Gastrocnemius medialis (tissue), 4 donors: ENCODE results near the gene UNK. TPM values are rescaled to one million over a fixed set of nuclear protein-coding genes. Genes with fewer than 3 reads are reported as not detected.
"Not testable (repeated sequence)": the region's sequence is repeated elsewhere in the genome, so short reads cannot be mapped to it uniquely, and the experiment has no call there.

Experiments used
- ATAC-seq, 2 donors: fragments of 150-250 bp; one replicate each; pipeline ENCODE4 v1.9.1; 2016
- DNase-seq, 2 donors: peaks; one replicate each; pipeline ENCODE4 v3.0.0-alpha.2; 2019
- H3K27ac ChIP-seq, 4 donors: fragments of 200-600 bp; sonication (generic); 1 replicate in 1 of 4; 2 replicates in 3 of 4; pipeline ENCODE4 v1.5.1; 2016 to 2018; ENCODE audit warnings: mild to moderate bottlenecking in 2 of 4, moderate library complexity in 1 of 4
- H3K27me3 ChIP-seq, 3 donors: fragments of 200-600 bp; sonication (generic) in 2 of 3; 1 replicate in 1 of 3; 2 replicates in 2 of 3; pipeline versions ENCODE4 v1.5.1 to v1.6.0; 2016 to 2019; ENCODE audit warnings: mild to moderate bottlenecking in 1 of 3, moderate library complexity in 1 of 3
- H3K36me3 ChIP-seq, 2 donors: fragments of 200-600 bp; sonication (generic) in 1 of 2; one replicate each; pipeline ENCODE4 v1.5.1; 2017 to 2018
- H3K4me1 ChIP-seq, 2 donors: fragments of 200-600 bp; sonication (generic) in 1 of 2; one replicate each; pipeline ENCODE4 v1.5.1; 2016 to 2017; ENCODE audit warnings: mild to moderate bottlenecking in 2 of 2
- H3K4me3 ChIP-seq, 4 donors: fragments of 200-600 bp; sonication (generic) in 3 of 4; 1 replicate in 1 of 4; 2 replicates in 3 of 4; pipeline ENCODE4 v1.5.1; 2016 to 2019; ENCODE audit warnings: mild to moderate bottlenecking in 2 of 4
- H3K9me3 ChIP-seq, 3 donors: fragments of 200-600 bp; sonication (generic) in 2 of 3; 1 replicate in 1 of 3; 2 replicates in 2 of 3; pipeline ENCODE4 v1.5.1; 2016 to 2019
- CTCF ChIP-seq, 5 experiments: fragments of 450-650 bp in 3 of 5; fragments of 200-600 bp in 2 of 5; sonication (generic) in 2 of 5; IDR thresholded peaks in 4 of 5; conservative IDR thresholded peaks in 1 of 5; 1 replicate in 4 of 5; 2 replicates in 1 of 5; pipeline ENCODE4 v1.5.1; 2016 to 2019; ENCODE audit warnings: antibody characterized with exemption in 5 of 5, mild to moderate bottlenecking in 3 of 5, moderate library complexity in 3 of 5
- POLR2A ChIP-seq, 2 donors: fragments of 450-650 bp; IDR thresholded peaks; one replicate each; pipeline ENCODE4 v1.6.1; 2017; ENCODE audit warnings: antibody characterized with exemption in 2 of 2, mild to moderate bottlenecking in 2 of 2, moderate library complexity in 2 of 2
- in situ Hi-C, 4 donors: fragments of 200-750 bp; cut with MboI; loops; one replicate each; pipeline versions ENCODE4 v1.15.0 to v1.8.0; 2017; ENCODE audit warnings: low sequenced_read_pairs in 4 of 4
- intact Hi-C: fragments of 100-400 bp; cut with DNase I; formaldehyde crosslinking; loops from one replicate; pipeline ENCODE4 v1.15.1; 2023; ENCODE audit warnings: low total_unique reads
- total RNA-seq, 4 donors: library from RNA; depleted of rRNA; stranded (reverse); fragments of >200 nt; gene quantifications; one replicate each; pipeline versions ENCODE4 v1.1.0 to v1.2.3, GENCODE V29; 2016

The UNK gene
- total RNA-seq, 4 donors from 2014 or later = 10.4 to 19.2 (median 13.1) TPM

- no peaks in the 10 kb centered on the region for H3K27me3 ChIP-seq
- no peaks in the 10 kb centered on the region for H3K36me3 ChIP-seq
- peaks cover 26 to 34% of the 10 kb centered on the region in 2 donors for H3K4me1 ChIP-seq
- no peaks in the 10 kb centered on the region for H3K9me3 ChIP-seq
- ATAC-seq = peak in 1 of 2 donors; percentile 22
- peak overlapping the region in 1 of 4 donors; percentile 14 for H3K4me3 ChIP-seq
- TF ChIP-seq POLR2A (IDR thresholded peaks at IDR 0.05) (no peak), CTCF (IDR thresholded peaks at IDR 0.05 in 4 of 5, conservative IDR thresholded peaks at IDR 0.05 in 1 of 5) (no peak)
- intact Hi-C loops = no loop called here
- in situ Hi-C loops = no loop called here
- peak in 1 of 2 donors; percentile 55 for DNase-seq
- H3K27ac ChIP-seq = peak overlapping the region; percentile 68 to 77 (median 72)
Observed at GRCh38 chr17:75869282-75870141, 84.9 kb downstream of the UNK start.

- DNase-seq, H3K36me3 ChIP-seq, in situ Hi-C loops, intact Hi-C loops, H3K27me3 ChIP-seq, ATAC-seq, H3K9me3 ChIP-seq: not testable (repeated sequence)
- Histone ChIP-seq H3K27ac (peak overlapping the region; percentile 68 to 77 (median 72)), H3K4me1 (peaks cover 32 to 35% of the 10 kb centered on the region in 2 donors), H3K4me3 (peak overlapping the region in 1 of 4 donors; percentile 14)
Observed at GRCh38 chr17:75870228-75870627, 85.6 kb downstream of the UNK start.

GRCh38 chr17:75872434-75873351, 88.1 kb downstream of the UNK start:
- in situ Hi-C loops (no loop called here), intact Hi-C loops (no loop called here)
- TF ChIP-seq POLR2A (IDR thresholded peaks at IDR 0.05) = peak in 1 of 2 donors; percentile 34
- no peak for TF ChIP-seq CTCF (IDR thresholded peaks at IDR 0.05 in 4 of 5, conservative IDR thresholded peaks at IDR 0.05 in 1 of 5)
- peaks cover 50% of the 10 kb centered on the region in 2 donors for H3K4me1 ChIP-seq
- H3K4me3 ChIP-seq = no peak overlapping the region
- no peaks in the 10 kb centered on the region for H3K9me3 ChIP-seq
- DNase-seq (peak; percentile 67 to 85), ATAC-seq (peak; percentile 70 to 72)
- no peaks in the 10 kb centered on the region for H3K27me3 ChIP-seq
- no peaks in the 10 kb centered on the region for H3K36me3 ChIP-seq
- peak overlapping the region; percentile 79 to 92 (median 86) for H3K27ac ChIP-seq

GRCh38 chr17:75873587-75874322, 89.1 kb downstream of the UNK start:
- no peaks in the 10 kb centered on the region for H3K9me3 ChIP-seq
- ATAC-seq (no peak), DNase-seq (peak in 1 of 2 donors; percentile 44)
- peak overlapping the region; percentile 79 to 92 (median 86) for H3K27ac ChIP-seq
- in situ Hi-C loops = no loop called here
- intact Hi-C loops = no loop called here
- no peaks in the 10 kb centered on the region for H3K36me3 ChIP-seq
- H3K27me3 ChIP-seq = no peaks in the 10 kb centered on the region
- no peak overlapping the region for H3K4me3 ChIP-seq
- TF ChIP-seq POLR2A (IDR thresholded peaks at IDR 0.05) = no peak
- no peak for TF ChIP-seq CTCF (IDR thresholded peaks at IDR 0.05 in 4 of 5, conservative IDR thresholded peaks at IDR 0.05 in 1 of 5)
- peaks cover 50% of the 10 kb centered on the region in 2 donors for H3K4me1 ChIP-seq
